GM23338 (cell line): ENCODE measurements around the gene NDUFV1. TPM values are rescaled to one million over a fixed set of nuclear protein-coding genes. Genes with fewer than 3 reads are reported as not detected.
"Not testable (repeated sequence)": the region's sequence is repeated elsewhere in the genome, so short reads cannot be mapped to it uniquely, and the experiment has no call there.

Experiments
- ATAC-seq: fragments of 200-7000 bp; cut with Tn5 transposase; 3 replicates; pipeline ENCODE4 v1.9.1; 2020
- DNase-seq: peaks from one replicate; pipeline ENCODE4 v3.0.0-alpha.2; 2015; ENCODE audit warnings: low spot score
- H2AFZ ChIP-seq: fragments of 200-600 bp; sonication (generic); 2 replicates; pipeline ENCODE4 v1.8.0; 2016; ENCODE audit warnings: antibody characterized with exemption, mild to moderate bottlenecking, moderate library complexity
- H3F3A ChIP-seq: fragments of 200-600 bp; sonication (generic); replicated peaks from 2 replicates; pipeline ENCODE4 v1.8.0; 2017; ENCODE audit warnings: antibody characterized with exemption, mixed run types, low read depth
- H3K27ac ChIP-seq: fragments of 200-600 bp; sonication (generic); 2 replicates; pipeline ENCODE4 v1.6.1; 2016; ENCODE audit warnings: low read depth
- H3K27me3 ChIP-seq: fragments of 200-600 bp; sonication (generic); 2 replicates; pipeline ENCODE4 v1.8.0; 2016; ENCODE audit warnings: mild to moderate bottlenecking, mixed run types, moderate library complexity; ENCODE audit not compliant: insufficient read depth
- H3K36me3 ChIP-seq: fragments of 200-600 bp; sonication (generic); 2 replicates; pipeline ENCODE4 v1.8.0; 2016; ENCODE audit warnings: mild to moderate bottlenecking; ENCODE audit not compliant: insufficient read depth
- H3K4me1 ChIP-seq: fragments of 200-600 bp; sonication (generic); 2 replicates; pipeline ENCODE4 v1.8.0; 2016; ENCODE audit warnings: mild to moderate bottlenecking, moderate library complexity; ENCODE audit not compliant: insufficient read depth
- H3K4me2 ChIP-seq: fragments of 200-600 bp; sonication (generic); 2 replicates; pipeline ENCODE4 v1.7.1; 2017; ENCODE audit warnings: mixed run types
- H3K4me3 ChIP-seq: fragments of 200-600 bp; sonication (generic); 2 replicates; pipeline ENCODE4 v1.6.1; 2016; ENCODE audit warnings: mixed run types
- H3K79me2 ChIP-seq: fragments of 200-600 bp; sonication (generic); replicated peaks from 2 replicates; pipeline ENCODE4 v1.8.0; 2017; ENCODE audit warnings: mild to moderate bottlenecking; ENCODE audit not compliant: insufficient read depth
- H3K9me2 ChIP-seq: fragments of 200-600 bp; sonication (generic); 2 replicates; pipeline ENCODE4 v1.8.0; 2017; ENCODE audit not compliant: insufficient read depth
- H4K20me1 ChIP-seq: fragments of 200-600 bp; sonication (generic); replicated peaks from 2 replicates; pipeline ENCODE4 v1.8.0; 2017; ENCODE audit warnings: mild to moderate bottlenecking; ENCODE audit not compliant: insufficient read depth
- H3K27ac Mint-ChIP-seq: 2 replicates; pipeline ENCODE4 v1.8.0; 2020; ENCODE audit warnings: inconsistent platforms, mild to moderate bottlenecking, moderate library complexity, mixed read lengths
- H3K27me3 Mint-ChIP-seq: 3 replicates; pipeline ENCODE4 v1.8.0; 2022; ENCODE audit warnings: low read depth, mild to moderate bottlenecking, moderate library complexity, mixed read lengths, inconsistent platforms; ENCODE audit not compliant: insufficient read depth, poor library complexity
- H3K36me3 Mint-ChIP-seq: 3 replicates; pipeline ENCODE4 v1.8.0; 2021; ENCODE audit warnings: low read depth, mild to moderate bottlenecking, inconsistent platforms, moderate library complexity, mixed read lengths
- H3K4me1 Mint-ChIP-seq: 3 replicates; pipeline ENCODE4 v1.8.0; 2020; ENCODE audit warnings: mild to moderate bottlenecking, inconsistent platforms, mixed read lengths
- H3K4me3 Mint-ChIP-seq: 3 replicates; pipeline ENCODE4 v1.8.0; 2021; ENCODE audit warnings: moderate library complexity, mild to moderate bottlenecking, inconsistent platforms, mixed read lengths
- H3K9me3 Mint-ChIP-seq: 3 replicates; pipeline ENCODE4 v1.8.0; 2020; ENCODE audit warnings: moderate library complexity, mild to moderate bottlenecking, inconsistent platforms, mixed read lengths
- POLR2AphosphoS5 ChIP-seq: IDR thresholded peaks from 2 replicates; pipeline ENCODE4 v1.6.1; 2016; ENCODE audit warnings: antibody characterized with exemption, low read depth
- polyA plus RNA-seq: library from polyadenylated mRNA; unstranded; fragments of >200 nt; fragmentation: Nextera tagmentation; extraction: Ambion mirVana; gene quantifications from 2 replicates; pipeline ENCODE4 v1.2.1, GENCODE V29; 2016
- total RNA-seq: library from RNA; depleted of rRNA; stranded (reverse); fragments of >200 nt; shearing (Covaris generic); gene quantifications from 2 replicates; pipeline ENCODE4 v1.2.3, GENCODE V29; 2014

Gene NDUFV1
- total and polyA plus RNA-seq, 2 experiments from 2014 or later: 104 to 241 TPM

GRCh38 chr11:67621928-67622327 lies 15.2 kb downstream of the NDUFV1 start:
- H2AFZ ChIP-seq, ATAC-seq, H4K20me1 ChIP-seq, H3K27ac Mint-ChIP-seq, H3K9me2 ChIP-seq, H3K79me2 ChIP-seq, H3F3A ChIP-seq, H3K36me3 ChIP-seq: not testable (repeated sequence)
- TF ChIP-seq POLR2AphosphoS5: peak; percentile 33; the same call in 1 of the 2 replicates
- peaks cover 44% of the 10 kb centered on the region for H3K27me3 ChIP-seq
- H3K4me3 ChIP-seq: peak overlapping the region; percentile 74
- 0 out of 2 replicates have a peak overlapping the region, but pooled peaks have one; percentile 82 for H3K27ac ChIP-seq
- peak overlapping the region; percentile 80 for H3K4me3 Mint-ChIP-seq
- peaks cover 46% of the 10 kb centered on the region for H3K4me1 Mint-ChIP-seq
- peaks cover 57% of the 10 kb centered on the region for H3K27me3 Mint-ChIP-seq
- H3K4me2 ChIP-seq: peak overlapping the region; percentile 95
- peak; percentile 46 for DNase-seq
- peaks cover 29% of the 10 kb centered on the region for H3K4me1 ChIP-seq
- H3K36me3 Mint-ChIP-seq: peaks cover 34% of the 10 kb centered on the region
- peaks cover 13% of the 10 kb centered on the region for H3K9me3 Mint-ChIP-seq

- peaks cover 53% of the 10 kb centered on the region for H3K27me3 Mint-ChIP-seq
- H2AFZ ChIP-seq, ATAC-seq, DNase-seq, H3K4me3 Mint-ChIP-seq, H3K9me2 ChIP-seq, H3K27ac ChIP-seq, H3K36me3 ChIP-seq, H4K20me1 ChIP-seq, H3K4me3 ChIP-seq, H3K27ac Mint-ChIP-seq, H3F3A ChIP-seq, H3K79me2 ChIP-seq: not testable (repeated sequence)
- Histone ChIP-seq H3K4me1 (peaks cover 19% of the 10 kb centered on the region), H3K4me2 (peak overlapping the region; percentile 95; the same call in 1 of the 2 replicates), H3K27me3 (peaks cover 34% of the 10 kb centered on the region)
- H3K9me3 Mint-ChIP-seq: peaks cover 13% of the 10 kb centered on the region
- H3K36me3 Mint-ChIP-seq: peaks cover 34% of the 10 kb centered on the region
- peaks cover 36% of the 10 kb centered on the region for H3K4me1 Mint-ChIP-seq
Measured at GRCh38 chr11:67622905-67623304, 16.2 kb downstream of the NDUFV1 start.

GRCh38 chr11:67623795-67624194 lies 17.1 kb downstream of the NDUFV1 start:
- not testable (repeated sequence) for ATAC-seq, H3K4me3 Mint-ChIP-seq, H3K4me3 ChIP-seq, H3K9me2 ChIP-seq, H3K4me2 ChIP-seq, H3K36me3 ChIP-seq, H3K27ac Mint-ChIP-seq, H3F3A ChIP-seq, H2AFZ ChIP-seq, H3K27ac ChIP-seq, H4K20me1 ChIP-seq, H3K79me2 ChIP-seq, DNase-seq
- Mint-ChIP-seq H3K36me3 (peaks cover 30% of the 10 kb centered on the region), H3K27me3 (peaks cover 45% of the 10 kb centered on the region), H3K4me1 (peaks cover 29% of the 10 kb centered on the region), H3K9me3 (peaks cover 13% of the 10 kb centered on the region; the same call in 2 of the 3 replicates)
- Histone ChIP-seq H3K4me1 (peaks cover 19% of the 10 kb centered on the region), H3K27me3 (peaks cover 26% of the 10 kb centered on the region)

- not testable (repeated sequence) for H3K36me3 ChIP-seq, H3K4me3 ChIP-seq, H3F3A ChIP-seq, H3K4me2 ChIP-seq, ATAC-seq, H3K9me3 Mint-ChIP-seq, H4K20me1 ChIP-seq, H3K4me3 Mint-ChIP-seq, H3K9me2 ChIP-seq, H3K79me2 ChIP-seq, H3K27ac Mint-ChIP-seq, H3K27ac ChIP-seq, H2AFZ ChIP-seq, H3K27me3 ChIP-seq, DNase-seq
- Mint-ChIP-seq H3K36me3 (peaks cover 25% of the 10 kb centered on the region), H3K4me1 (peaks cover 23% of the 10 kb centered on the region), H3K27me3 (peaks cover 29% of the 10 kb centered on the region)
- peaks cover 17% of the 10 kb centered on the region; the same call in 1 of the 2 replicates for H3K4me1 ChIP-seq
Measured at GRCh38 chr11:67626131-67626833, 19.5 kb downstream of the NDUFV1 start.
